GM19397 (cell line): ENCODE results near the gene ZNF48.
A peak's percentile ranks its signal among the peaks of the same experiment; 100 is the strongest.

Experiments
- ATAC-seq: cut with Tn5 transposase; IDR thresholded peaks from one replicate; pipeline ENCODE4 v1.9.1; 2021; ENCODE audit warnings: mild to moderate bottlenecking, moderate library complexity; ENCODE audit not compliant: unreplicated experiment

ZNF48 gene

GRCh38 chr16:30434852-30435251 is 39.6 kb downstream of the ZNF48 start:
- no peak for ATAC-seq

- ATAC-seq: no peak
Measured at GRCh38 chr16:30437511-30438046, 42.4 kb downstream of the ZNF48 start.

GRCh38 chr16:30438835-30439234 is 43.6 kb downstream of the ZNF48 start:
- no peak for ATAC-seq

GRCh38 chr16:30439720-30440348 is 44.6 kb downstream of the ZNF48 start:
- no peak for ATAC-seq

GRCh38 chr16:30443631-30444030 is 48.4 kb downstream of the ZNF48 start:
- no peak for ATAC-seq

GRCh38 chr16:30444231-30445148 is 49.3 kb downstream of the ZNF48 start:
- ATAC-seq: no peak

GRCh38 chr16:30445149-30445407 is 49.9 kb downstream of the ZNF48 start:
- ATAC-seq: no peak

GRCh38 chr16:30445408-30446202 is 50.4 kb downstream of the ZNF48 start, which contains the start of gene SEPHS2:
TSS of gene SEPHS2 (minus strand) at chr16:30445874. CDS start at chr16:30445727, 147 bp downstream.
- ATAC-seq: peak; percentile 83

GRCh38 chr16:30446203-30446595 is 51.0 kb downstream of the ZNF48 start:
- no peak for ATAC-seq

- ATAC-seq: no peak
Measured at GRCh38 chr16:30447512-30448226, 52.4 kb downstream of the ZNF48 start.

- no peak for ATAC-seq
Measured at GRCh38 chr16:30449116-30449435, 53.9 kb downstream of the ZNF48 start.
